Fibroblast of lung (primary cell): ENCODE data around the gene MILR1. TPM values are rescaled to one million over a fixed set of nuclear protein-coding genes. Genes with fewer than 3 reads are reported as not detected.

ENCODE experiments used
- DNase-seq, 2 donors: peaks; one replicate each; pipeline versions ENCODE4 v3.0.0 to v3.0.0-alpha.2; 2010; ENCODE audit warnings: low read depth in 2 of 2
- H2AFZ ChIP-seq: 2 replicates; pipeline ENCODE4 v1.5.1; 2012; ENCODE audit warnings: low read length, control low read depth, inconsistent platforms
- H3K27ac ChIP-seq: 2 replicates; pipeline ENCODE4 v1.5.1; 2011; ENCODE audit warnings: low read length, control low read depth; ENCODE audit not compliant: insufficient read depth
- H3K27me3 ChIP-seq: 2 replicates; pipeline ENCODE4 v1.5.1; 2011; ENCODE audit warnings: mild to moderate bottlenecking, low read length; ENCODE audit not compliant: control insufficient read depth, insufficient read depth
- H3K36me3 ChIP-seq: 2 replicates; pipeline ENCODE4 v1.5.1; 2011; ENCODE audit warnings: low read length; ENCODE audit not compliant: control insufficient read depth, insufficient read depth
- H3K4me1 ChIP-seq: 2 replicates; pipeline ENCODE4 v1.5.1; 2011; ENCODE audit warnings: low read length; ENCODE audit not compliant: control insufficient read depth, insufficient read depth; ENCODE audit errors: extremely low read depth
- H3K4me2 ChIP-seq: 2 replicates; pipeline ENCODE4 v1.5.1; 2011; ENCODE audit warnings: low read length, control low read depth; ENCODE audit not compliant: insufficient read depth; ENCODE audit errors: extremely low read depth
- H3K4me3 ChIP-seq, 4 experiments: fragments of 200-600 bp in 1 of 4; sonication (generic) in 1 of 4; replicated peaks in 1 of 4; 2 replicates each; pipeline ENCODE4 v1.5.1; 2011 to 2016; ENCODE audit warnings: low read length in 4 of 4, low read depth in 3 of 4, mild to moderate bottlenecking in 3 of 4, control low read depth in 2 of 4, inconsistent platforms in 1 of 4, mixed read lengths in 1 of 4; ENCODE audit not compliant: insufficient read depth in 1 of 4; ENCODE audit errors: control extremely low read depth in 1 of 4
- H3K79me2 ChIP-seq: 2 replicates; pipeline ENCODE4 v1.5.1; 2012; ENCODE audit warnings: mild to moderate bottlenecking, low read length, inconsistent platforms; ENCODE audit not compliant: control insufficient read depth, insufficient read depth
- H3K9ac ChIP-seq: 2 replicates; pipeline ENCODE4 v1.5.1; 2011; ENCODE audit warnings: mild to moderate bottlenecking, low read length, control low read depth; ENCODE audit not compliant: insufficient read depth
- H3K9me3 ChIP-seq: 2 replicates; pipeline ENCODE4 v1.5.1; 2012; ENCODE audit warnings: low read depth, low read length; ENCODE audit not compliant: control insufficient read depth, insufficient read depth
- H4K20me1 ChIP-seq: 2 replicates; pipeline ENCODE4 v1.5.1; 2011; ENCODE audit warnings: low read length; ENCODE audit not compliant: control insufficient read depth, insufficient read depth; ENCODE audit errors: extremely low read depth
- EZH2 ChIP-seq: IDR thresholded peaks from 2 replicates; pipeline ENCODE4 v1.5.1; 2012; ENCODE audit warnings: low read length, control low read depth, mild to moderate bottlenecking; ENCODE audit errors: missing control alignments
- polyA plus RNA-seq, 2 donors: library from polyadenylated mRNA; depleted of rRNA in 1 of 2; stranded (reverse) in 1 of 2; unstranded in 1 of 2; fragments of >200 nt; gene quantifications; 2 replicates each; pipeline ENCODE4 v1.2.1, GENCODE V29; 2011 to 2012; ENCODE audit warnings: missing spikeins in 1 of 2
- total RNA-seq: library from RNA; depleted of rRNA; stranded (reverse); fragments of >200 nt; gene quantifications from 2 replicates; pipeline ENCODE4 v1.2.1, GENCODE V29; 2014
- TF ChIP-seq, protein P1 (sequence below), 2 donors: IDR thresholded peaks in 1 of 2; conservative IDR thresholded peaks in 1 of 2; 1 replicate in 1 of 2; 2 replicates in 1 of 2; pipeline ENCODE4 v1.5.1; 2011 to 2012; ENCODE audit warnings: low read length in 2 of 2, control low read depth in 1 of 2, inconsistent platforms in 1 of 2, low read depth in 1 of 2, mild to moderate bottlenecking in 1 of 2

Gene MILR1
- total and polyA plus RNA-seq, 2 donors (not counting 1 experiment from before 2014, with no cell fraction given), result 9.1 to 11.6 TPM

DNA sequence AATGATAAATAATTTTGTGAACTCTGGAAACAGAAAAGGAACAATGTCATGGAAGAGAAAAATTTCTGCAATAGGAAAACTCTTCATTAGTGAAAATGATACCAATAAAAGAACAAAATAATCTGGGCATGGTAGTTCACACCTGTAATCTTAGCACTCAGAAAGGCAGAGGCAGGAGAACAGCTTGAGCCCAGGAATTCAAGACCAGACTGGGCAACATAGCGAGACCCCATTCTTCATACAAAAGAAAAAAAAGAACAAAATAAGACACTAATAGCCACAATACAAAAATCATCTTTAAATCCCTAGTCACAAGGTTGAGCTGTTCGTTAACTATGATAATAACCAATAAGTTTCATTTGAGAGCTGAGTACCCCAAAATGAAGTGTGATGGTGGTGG lies 39.4 kb downstream of the MILR1 start:
- TF ChIP-seq, protein P1, sequence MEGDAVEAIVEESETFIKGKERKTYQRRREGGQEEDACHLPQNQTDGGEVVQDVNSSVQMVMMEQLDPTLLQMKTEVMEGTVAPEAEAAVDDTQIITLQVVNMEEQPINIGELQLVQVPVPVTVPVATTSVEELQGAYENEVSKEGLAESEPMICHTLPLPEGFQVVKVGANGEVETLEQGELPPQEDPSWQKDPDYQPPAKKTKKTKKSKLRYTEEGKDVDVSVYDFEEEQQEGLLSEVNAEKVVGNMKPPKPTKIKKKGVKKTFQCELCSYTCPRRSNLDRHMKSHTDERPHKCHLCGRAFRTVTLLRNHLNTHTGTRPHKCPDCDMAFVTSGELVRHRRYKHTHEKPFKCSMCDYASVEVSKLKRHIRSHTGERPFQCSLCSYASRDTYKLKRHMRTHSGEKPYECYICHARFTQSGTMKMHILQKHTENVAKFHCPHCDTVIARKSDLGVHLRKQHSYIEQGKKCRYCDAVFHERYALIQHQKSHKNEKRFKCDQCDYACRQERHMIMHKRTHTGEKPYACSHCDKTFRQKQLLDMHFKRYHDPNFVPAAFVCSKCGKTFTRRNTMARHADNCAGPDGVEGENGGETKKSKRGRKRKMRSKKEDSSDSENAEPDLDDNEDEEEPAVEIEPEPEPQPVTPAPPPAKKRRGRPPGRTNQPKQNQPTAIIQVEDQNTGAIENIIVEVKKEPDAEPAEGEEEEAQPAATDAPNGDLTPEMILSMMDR (conservative IDR thresholded peaks at IDR 0.05 in 1 of 2, IDR thresholded peaks at IDR 0.05 in 1 of 2; ENCODE audit: low read depth in 1 of 2, low read length in 2 of 2), result no peak
- TF ChIP-seq EZH2, result no peak
- no peak for DNase-seq
- H3K9ac ChIP-seq, result no peak overlapping the region
- no peak overlapping the region for H3K4me2 ChIP-seq
- no peaks in the 10 kb centered on the region for H4K20me1 ChIP-seq
- H3K79me2 ChIP-seq, result no peaks in the 10 kb centered on the region
- no peak overlapping the region for H3K4me3 ChIP-seq
- no peaks in the 10 kb centered on the region for H3K27me3 ChIP-seq
- no peaks in the 10 kb centered on the region for H3K9me3 ChIP-seq
- H2AFZ ChIP-seq, result no peak overlapping the region
- H3K27ac ChIP-seq, result no peak overlapping the region
- H3K36me3 ChIP-seq, result peaks cover 2% of the 10 kb centered on the region
- peaks cover 2% of the 10 kb centered on the region for H3K4me1 ChIP-seq

- no peaks in the 10 kb centered on the region for H3K9me3 ChIP-seq
- no peak overlapping the region for H3K27ac ChIP-seq
- no peak overlapping the region for H3K9ac ChIP-seq
- no peak overlapping the region for H2AFZ ChIP-seq
- peaks cover 2% of the 10 kb centered on the region for H3K4me1 ChIP-seq
- TF ChIP-seq, protein P1 (conservative IDR thresholded peaks at IDR 0.05 in 1 of 2, IDR thresholded peaks at IDR 0.05 in 1 of 2; ENCODE audit: low read depth in 1 of 2, low read length in 2 of 2), result peak; percentile 69 to 81
- TF ChIP-seq EZH2, result no peak
- H3K79me2 ChIP-seq, result peaks cover 12% of the 10 kb centered on the region
- no peak overlapping the region for H3K4me3 ChIP-seq
- H3K36me3 ChIP-seq, result peaks cover 2% of the 10 kb centered on the region
- DNase-seq, result peak in 1 of 2 donors; percentile 63
- no peaks in the 10 kb centered on the region for H3K27me3 ChIP-seq
- H3K4me2 ChIP-seq, result no peak overlapping the region
- no peaks in the 10 kb centered on the region for H4K20me1 ChIP-seq
These were observed 42.3 kb downstream of the MILR1 start for GRCh38 chr17:64491034-64491860.

DNA sequence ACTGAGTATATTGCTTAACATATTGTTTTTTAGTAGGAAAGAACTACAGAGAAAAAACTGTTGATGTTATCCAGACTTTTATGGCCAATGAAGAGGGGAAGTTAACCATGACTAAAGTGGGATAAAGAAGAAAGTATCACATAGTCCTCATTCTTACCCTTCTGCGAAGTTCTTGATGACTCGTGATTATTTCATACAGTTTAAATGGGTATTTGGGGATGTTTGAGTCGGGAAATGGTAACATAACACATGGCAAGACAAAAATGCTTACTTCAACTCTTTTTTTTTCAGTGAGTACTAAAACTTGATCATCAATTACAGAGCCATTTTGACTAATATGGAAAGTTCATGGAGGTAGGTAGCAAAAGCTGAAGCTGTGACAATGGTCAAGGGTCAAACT lies 43.1 kb downstream of the MILR1 start:
- Histone ChIP-seq H3K4me3 (no peak overlapping the region), H4K20me1 (no peaks in the 10 kb centered on the region), H3K9ac (no peak overlapping the region), H2AFZ (no peak overlapping the region), H3K9me3 (no peaks in the 10 kb centered on the region), H3K27me3 (no peaks in the 10 kb centered on the region), H3K27ac (peak overlapping the region; percentile 23), H3K36me3 (peaks cover 2% of the 10 kb centered on the region), H3K4me1 (peaks cover 2% of the 10 kb centered on the region), H3K79me2 (peaks cover 16% of the 10 kb centered on the region), H3K4me2 (no peak overlapping the region)
- no peak for TF ChIP-seq EZH2
- TF ChIP-seq, protein P1 (conservative IDR thresholded peaks at IDR 0.05 in 1 of 2, IDR thresholded peaks at IDR 0.05 in 1 of 2; ENCODE audit: low read depth in 1 of 2, low read length in 2 of 2), result no peak
- peak; percentile 38 to 67 for DNase-seq
